Activated T-cell treated with anti-CD3 and anti-CD28 coated beads, Interleukin-2, amount 50 U/mL, for 4 hours (primary cell): ENCODE measurements around the gene DSTN. TPM values are rescaled to one million over a fixed set of nuclear protein-coding genes. Genes with fewer than 3 reads are reported as not detected.

Experiments
- ATAC-seq, 2 donors: fragments of 200-7000 bp; cut with Tn5 transposase; one replicate each; pipeline ENCODE4 v1.10.0; 2021
- DNase-seq: peaks from one replicate; pipeline ENCODE4 v3.0.0-alpha.2; 2020
- H3K27me3 Mint-ChIP-seq: one replicate; pipeline ENCODE4 v1.8.0; 2021; ENCODE audit warnings: low read depth, mixed read lengths
- H3K36me3 Mint-ChIP-seq: one replicate; pipeline ENCODE4 v1.8.0; 2022; ENCODE audit warnings: mixed read lengths; ENCODE audit not compliant: insufficient read depth
- H3K4me1 Mint-ChIP-seq: one replicate; pipeline ENCODE4 v1.8.0; 2021; ENCODE audit warnings: low read depth, mixed read lengths
- H3K4me3 Mint-ChIP-seq: one replicate; pipeline ENCODE4 v1.8.0; 2021; ENCODE audit warnings: mild to moderate bottlenecking, moderate library complexity, mixed read lengths
- H3K9me3 Mint-ChIP-seq: one replicate; pipeline ENCODE4 v1.8.0; 2021; ENCODE audit warnings: mixed read lengths
- total RNA-seq, 3 donors: library from RNA; stranded (reverse); gene quantifications; one replicate each; pipeline ENCODE4 v1.2.1, GENCODE V29; 2021

The DSTN gene
- total RNA-seq = 10 to 100 TPM; 55.0 to 70.3 (median 63.6) TPM

GRCh38 chr20:17569616-17570346, at the start of gene DSTN:
DSTN (plus strand) TSS chr20:17570075; CDS start chr20:17570209, 134 bp downstream.
- DNase-seq = peak; percentile 84

GRCh38 chr20:17520583-17520982, 49.3 kb upstream of the DSTN start:
- H3K4me1 Mint-ChIP-seq = peaks cover 2% of the 10 kb centered on the region
- H3K9me3 Mint-ChIP-seq = no peaks in the 10 kb centered on the region
- H3K36me3 Mint-ChIP-seq = no peaks in the 10 kb centered on the region
- no peak overlapping the region for H3K4me3 Mint-ChIP-seq
- DNase-seq (no peak), ATAC-seq (no peak)
- H3K27me3 Mint-ChIP-seq = no peaks in the 10 kb centered on the region

More at GRCh38 chr20:17569616-17570346, at the start of gene DSTN:
- Mint-ChIP-seq H3K27me3 (no peaks in the 10 kb centered on the region), H3K4me3 (peak within 1 kb of the TSS; percentile 87), H3K4me1 (peaks cover 26% of the 10 kb centered on the region), H3K9me3 (no peaks in the 10 kb centered on the region), H3K36me3 (no peaks in the 10 kb centered on the region)
- peak; percentile 94 to 95 for ATAC-seq

DNA sequence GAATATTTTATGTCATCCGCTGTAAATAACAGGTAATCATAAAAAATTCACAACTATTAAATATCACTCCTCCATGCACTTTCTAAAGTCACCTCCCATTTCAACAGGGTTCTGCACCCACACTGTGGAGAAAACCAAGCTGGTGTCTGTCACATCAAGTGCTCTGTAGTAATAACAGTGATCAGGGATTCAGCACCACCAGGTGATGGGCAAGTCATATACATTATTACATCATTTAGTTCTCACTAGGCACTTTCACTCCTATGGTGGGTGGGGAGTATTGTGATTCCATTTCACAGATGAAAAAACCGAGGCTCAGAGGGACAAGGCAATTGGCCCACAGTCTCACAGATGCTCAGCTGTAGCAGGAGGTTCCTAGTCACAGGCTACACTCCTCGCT, 47.3 kb upstream of the DSTN start:
- no peak overlapping the region for H3K4me3 Mint-ChIP-seq
- peaks cover 2% of the 10 kb centered on the region for H3K4me1 Mint-ChIP-seq
- H3K36me3 Mint-ChIP-seq = no peaks in the 10 kb centered on the region
- no peak for ATAC-seq
- DNase-seq = no peak
- H3K9me3 Mint-ChIP-seq = no peaks in the 10 kb centered on the region
- H3K27me3 Mint-ChIP-seq = no peaks in the 10 kb centered on the region

DNA sequence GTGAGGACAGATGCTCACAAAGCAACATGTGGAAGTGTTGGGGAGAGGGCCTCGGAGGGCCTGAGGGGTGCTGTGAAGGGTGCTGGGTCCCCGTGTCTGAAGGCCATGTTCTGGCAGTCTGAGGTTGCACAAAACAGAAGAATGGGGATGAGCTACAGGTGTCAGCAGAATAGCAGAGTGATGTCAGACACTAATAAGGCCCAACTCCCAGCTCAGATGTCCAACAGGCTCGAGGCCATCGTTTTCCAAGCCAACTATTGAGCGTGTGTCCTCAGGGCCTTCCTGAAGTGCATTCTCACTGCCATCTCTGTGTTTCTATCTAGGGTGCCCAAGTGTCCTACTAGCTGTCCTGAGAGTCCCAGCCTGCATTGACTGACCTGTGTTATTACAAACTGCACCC, 46.5 kb upstream of the DSTN start:
- no peak overlapping the region for H3K4me3 Mint-ChIP-seq
- no peaks in the 10 kb centered on the region for H3K9me3 Mint-ChIP-seq
- H3K36me3 Mint-ChIP-seq = no peaks in the 10 kb centered on the region
- ATAC-seq (no peak), DNase-seq (no peak)
- H3K27me3 Mint-ChIP-seq = no peaks in the 10 kb centered on the region
- peaks cover 2% of the 10 kb centered on the region for H3K4me1 Mint-ChIP-seq

DNA sequence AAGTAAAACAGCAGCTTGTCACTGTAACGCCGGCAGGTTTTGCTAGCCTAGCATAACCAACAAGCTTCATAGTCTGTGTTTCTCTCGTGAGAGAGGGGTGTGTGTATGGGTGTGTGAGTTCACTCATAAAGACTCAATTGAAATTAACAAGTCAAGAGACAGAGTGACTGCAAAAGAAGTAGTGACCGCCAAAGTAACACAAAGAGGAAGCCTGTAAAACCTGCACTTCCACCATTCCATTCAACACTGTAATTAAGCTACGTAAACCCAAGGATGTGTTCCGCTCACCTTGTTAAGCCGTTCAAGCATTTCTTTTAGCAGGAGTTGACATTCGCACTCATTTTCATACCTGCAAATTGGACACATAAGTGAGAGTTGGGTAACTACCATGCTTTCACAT, 45.3 kb upstream of the DSTN start:
- DNase-seq (no peak), ATAC-seq (no peak)
- H3K4me3 Mint-ChIP-seq = no peak overlapping the region
- peaks cover 3% of the 10 kb centered on the region for H3K27me3 Mint-ChIP-seq
- H3K4me1 Mint-ChIP-seq = peaks cover 2% of the 10 kb centered on the region
- H3K36me3 Mint-ChIP-seq = no peaks in the 10 kb centered on the region
- H3K9me3 Mint-ChIP-seq = no peaks in the 10 kb centered on the region

DNA sequence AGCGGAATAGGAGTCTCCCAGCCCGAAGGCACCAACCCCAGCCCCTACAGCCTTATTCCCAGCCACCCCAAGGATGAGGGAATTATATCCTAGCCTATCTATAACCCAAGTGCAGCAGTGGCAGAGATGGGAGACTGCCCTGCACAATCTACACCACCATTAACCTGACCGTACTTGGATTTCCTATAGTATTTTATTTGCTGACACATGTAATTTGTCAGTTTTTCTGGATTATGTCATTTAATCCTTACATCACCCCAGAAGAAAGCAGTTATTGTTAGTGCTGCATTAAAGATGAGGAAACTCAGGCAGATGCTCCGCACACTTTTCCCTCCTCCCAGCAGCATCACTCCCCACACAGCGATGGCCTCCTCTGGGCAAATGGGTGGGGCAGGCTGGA, 44.7 kb upstream of the DSTN start:
- Mint-ChIP-seq H3K27me3 (peaks cover 4% of the 10 kb centered on the region), H3K4me3 (no peak overlapping the region)
- no peak for ATAC-seq

GRCh38 chr20:17525650-17526049, 44.2 kb upstream of the DSTN start:
- DNase-seq = no peak
- no peaks in the 10 kb centered on the region for H3K36me3 Mint-ChIP-seq

More for the DNA sequence above, 44.7 kb upstream of the DSTN start:
- Mint-ChIP-seq H3K36me3 (no peaks in the 10 kb centered on the region), H3K4me1 (peaks cover 2% of the 10 kb centered on the region), H3K9me3 (no peaks in the 10 kb centered on the region)
- no peak for DNase-seq

GRCh38 chr20:17529586-17529985, 40.3 kb upstream of the DSTN start:
- peaks cover 9% of the 10 kb centered on the region for H3K27me3 Mint-ChIP-seq
- no peaks in the 10 kb centered on the region for H3K9me3 Mint-ChIP-seq
- DNase-seq (no peak), ATAC-seq (no peak)
- peaks cover 15% of the 10 kb centered on the region for H3K4me1 Mint-ChIP-seq
- no peak overlapping the region for H3K4me3 Mint-ChIP-seq
- H3K36me3 Mint-ChIP-seq = no peaks in the 10 kb centered on the region

More at GRCh38 chr20:17525650-17526049, 44.2 kb upstream of the DSTN start:
- peak; percentile 65 to 71 for ATAC-seq
- Mint-ChIP-seq H3K9me3 (no peaks in the 10 kb centered on the region), H3K4me3 (no peak overlapping the region), H3K27me3 (peaks cover 9% of the 10 kb centered on the region), H3K4me1 (peaks cover 6% of the 10 kb centered on the region)

DNA sequence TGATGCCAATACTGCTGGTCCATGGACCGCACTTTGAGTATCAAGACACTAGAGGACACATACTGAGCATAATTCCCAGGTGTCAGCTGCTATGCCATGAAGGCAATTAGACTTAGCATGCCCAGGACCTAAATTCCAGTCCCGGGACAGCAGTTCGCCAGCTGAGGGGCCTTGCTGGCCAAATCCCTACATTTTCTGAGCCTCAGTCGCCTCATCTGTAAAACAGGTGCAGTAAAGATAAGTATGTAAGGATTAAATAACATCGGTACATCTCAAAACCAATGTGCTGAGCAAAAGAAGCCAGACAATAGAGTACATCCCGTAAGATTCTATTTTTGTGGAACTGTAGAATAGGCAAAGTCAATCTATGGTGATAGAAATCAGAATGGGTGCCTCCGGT, 39.7 kb upstream of the DSTN start:
- DNase-seq (no peak), ATAC-seq (no peak)
- Mint-ChIP-seq H3K9me3 (no peaks in the 10 kb centered on the region), H3K4me3 (peak overlapping the region; percentile 73), H3K27me3 (peaks cover 9% of the 10 kb centered on the region), H3K36me3 (no peaks in the 10 kb centered on the region), H3K4me1 (peaks cover 15% of the 10 kb centered on the region)

GRCh38 chr20:17530716-17531664, 38.9 kb upstream of the DSTN start, which contains the start of gene BFSP1:
BFSP1 (minus strand) TSS chr20:17531379; CDS start chr20:17531329, 50 bp downstream.
- ATAC-seq = peak; percentile 83
- Mint-ChIP-seq H3K9me3 (no peaks in the 10 kb centered on the region), H3K4me1 (peaks cover 15% of the 10 kb centered on the region), H3K36me3 (no peaks in the 10 kb centered on the region), H3K27me3 (peaks cover 9% of the 10 kb centered on the region), H3K4me3 (peak within 1 kb of the TSS; percentile 81)
- DNase-seq = peak; percentile 22

DNA sequence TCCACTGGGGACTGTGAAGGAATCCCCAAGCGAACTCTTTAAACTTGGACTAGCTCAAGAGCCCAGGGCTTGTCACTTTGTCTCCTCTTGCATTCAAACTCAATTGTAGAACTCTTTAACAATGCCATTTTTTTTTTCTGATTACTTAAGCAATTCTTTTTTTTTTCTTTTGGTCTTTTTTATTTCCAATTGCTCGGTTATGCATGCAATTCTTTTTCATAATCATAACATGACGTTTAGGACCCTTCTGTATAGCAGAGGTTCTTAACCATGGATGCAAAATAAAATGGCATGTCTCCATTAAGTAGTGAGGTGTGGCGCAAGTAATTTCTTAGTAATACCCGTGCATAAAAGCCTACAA, 38.2 kb upstream of the DSTN start:
- DNase-seq (no peak), ATAC-seq (no peak)
- Mint-ChIP-seq H3K27me3 (peaks cover 9% of the 10 kb centered on the region), H3K9me3 (no peaks in the 10 kb centered on the region), H3K4me3 (peak overlapping the region; percentile 81), H3K36me3 (no peaks in the 10 kb centered on the region), H3K4me1 (peaks cover 15% of the 10 kb centered on the region)

GRCh38 chr20:17533396-17533795, 36.5 kb upstream of the DSTN start:
- DNase-seq (no peak), ATAC-seq (no peak)
- no peak overlapping the region for H3K4me3 Mint-ChIP-seq
- H3K36me3 Mint-ChIP-seq = no peaks in the 10 kb centered on the region
- peaks cover 15% of the 10 kb centered on the region for H3K4me1 Mint-ChIP-seq
- peaks cover 15% of the 10 kb centered on the region for H3K27me3 Mint-ChIP-seq
- no peaks in the 10 kb centered on the region for H3K9me3 Mint-ChIP-seq

DNA sequence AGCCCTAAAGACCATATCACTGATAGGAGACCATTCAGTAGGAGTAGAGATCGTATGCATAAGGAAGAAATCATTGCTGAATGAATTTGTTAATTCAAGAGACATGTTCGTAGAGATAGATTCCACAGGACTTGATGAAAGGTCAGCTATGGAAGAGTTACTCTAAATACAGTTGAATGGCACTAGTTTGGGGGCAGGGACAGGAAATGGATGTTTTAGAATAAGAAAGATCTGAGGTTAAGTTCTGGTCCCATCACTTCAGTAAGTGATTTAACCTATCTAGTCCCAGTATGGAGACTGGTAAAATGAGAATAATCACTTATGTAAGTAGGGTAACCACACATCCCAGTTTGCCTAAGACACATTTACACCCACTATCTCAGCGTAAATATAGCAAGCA, 35.8 kb upstream of the DSTN start:
- no peak for ATAC-seq
- no peaks in the 10 kb centered on the region for H3K9me3 Mint-ChIP-seq

GRCh38 chr20:17536944-17537444, 32.9 kb upstream of the DSTN start:
- H3K27me3 Mint-ChIP-seq = peaks cover 14% of the 10 kb centered on the region
- ATAC-seq (peak; percentile 97), DNase-seq (peak; percentile 51)
- H3K4me1 Mint-ChIP-seq = peaks cover 5% of the 10 kb centered on the region
- H3K9me3 Mint-ChIP-seq = no peaks in the 10 kb centered on the region
- H3K36me3 Mint-ChIP-seq = no peaks in the 10 kb centered on the region
- no peak overlapping the region for H3K4me3 Mint-ChIP-seq

More for the DNA sequence above, 35.8 kb upstream of the DSTN start:
- Mint-ChIP-seq H3K27me3 (peaks cover 15% of the 10 kb centered on the region), H3K36me3 (no peaks in the 10 kb centered on the region), H3K4me3 (no peak overlapping the region), H3K4me1 (peaks cover 15% of the 10 kb centered on the region)
- no peak for DNase-seq
